ENCODE data around the gene NBPF15. TPM values are rescaled to one million over a fixed set of nuclear protein-coding genes. Genes with fewer than 3 reads are reported as not detected.
A peak's percentile ranks its signal among the peaks of the same experiment; 100 is the strongest.
"Not testable (repeated sequence)": the region's sequence is repeated elsewhere in the genome, so short reads cannot be mapped to it uniquely, and the experiment has no call there.

Gene NBPF15
- total and polyA plus RNA-seq, 11 donors = 5.6 to 16.9 (median 9.3) TPM

- H3K27me3 ChIP-seq; H3K36me3 ChIP-seq; intact Hi-C loops (cut with DNase I); H3K9me3 ChIP-seq; H3K4me1 ChIP-seq; DNase-seq: not testable (repeated sequence)
- peak overlapping the region; percentile 43 to 90 (median 69) for H3K4me3 ChIP-seq
- peak in 2 of 4 donors; percentile 68 to 72 for ATAC-seq
- H3K27ac ChIP-seq = peak overlapping the region in 7 of 12 donors; percentile 56 to 86 (median 72)
- 0 to 3% (median 0%) methylated on average over 4 to 7 of the region's 15 CpGs; no CpG with 5 or more reads in 1 of the 4 donors for WGBS, 4 donors
Measured at GRCh38 chr1:144460686-144461085, 783 bp downstream of the NBPF15 start.

GRCh38 chr1:144442402-144442801 is 19.1 kb downstream of the NBPF15 start:
- intact Hi-C loops (cut with DNase I); H3K27me3 ChIP-seq; H3K27ac ChIP-seq; H3K4me3 ChIP-seq; H3K4me1 ChIP-seq; ATAC-seq; H3K36me3 ChIP-seq; H3K9me3 ChIP-seq: not testable (repeated sequence)
- whole genome bisulfite sequencing, 4 donors = 96 to 98% (median 96%) methylated on average over 18 of the region's 18 CpGs
- peak in 1 of 5 donors; percentile 49 for DNase-seq

- intact Hi-C loops (cut with DNase I); H3K9me3 ChIP-seq; H3K4me3 ChIP-seq; H3K27ac ChIP-seq; H3K4me1 ChIP-seq; H3K27me3 ChIP-seq; ATAC-seq; DNase-seq: not testable (repeated sequence)
- peaks cover 0 to 10% (median 0%) of the 10 kb centered on the region in 9 donors for H3K36me3 ChIP-seq
- 47 to 55% (median 55%) methylated on average over 4 to 6 of the region's 7 CpGs for WGBS, 4 donors
Measured at GRCh38 chr1:144439737-144440136, 21.7 kb downstream of the NBPF15 start.

GRCh38 chr1:144418891-144419694 is 42.4 kb downstream of the NBPF15 start:
- Histone ChIP-seq H3K4me3 (peak overlapping the region in 10 of 12 donors; percentile 17 to 62 (median 50)), H3K36me3 (peaks cover 0 to 13% (median 9%) of the 10 kb centered on the region in 9 donors), H3K27ac (peak overlapping the region in 3 of 12 donors; percentile 13 to 85 (median 59))
- ATAC-seq; H3K9me3 ChIP-seq; H3K27me3 ChIP-seq; H3K4me1 ChIP-seq; intact Hi-C loops (cut with DNase I): not testable (repeated sequence)
- 3 to 5% (median 5%) methylated on average over 19 to 45 of the region's 46 CpGs; no CpG with 5 or more reads in 1 of the 4 donors for WGBS, 4 donors
- peak; percentile 11 to 56 (median 30) for DNase-seq

- H3K27me3 ChIP-seq; H3K4me1 ChIP-seq; ATAC-seq; DNase-seq; H3K36me3 ChIP-seq; intact Hi-C loops (cut with DNase I); H3K9me3 ChIP-seq: not testable (repeated sequence)
- WGBS, 4 donors = 58 to 65% (median 62%) methylated on average over 4 to 17 of the region's 26 CpGs
- Histone ChIP-seq H3K27ac (peak overlapping the region in 4 of 12 donors; percentile 82 to 84 (median 83)), H3K4me3 (peak overlapping the region in 10 of 12 donors; percentile 46 to 73 (median 56))
Measured at GRCh38 chr1:144413404-144414118, 47.9 kb downstream of the NBPF15 start.

GRCh38 chr1:144412491-144413403 is 48.7 kb downstream of the NBPF15 start:
- peak; percentile 52 to 96 (median 92) for ATAC-seq
- H3K27me3 ChIP-seq; intact Hi-C loops (cut with DNase I); H3K4me1 ChIP-seq; H3K9me3 ChIP-seq; H3K36me3 ChIP-seq: not testable (repeated sequence)
- DNase-seq = peak; percentile 64 to 85 (median 71)
- 1 to 3% (median 2%) methylated on average over 33 to 41 of the region's 41 CpGs for WGBS, 4 donors
- peak overlapping the region in 11 of 12 donors; percentile 31 to 73 (median 56) for H3K4me3 ChIP-seq
- peak overlapping the region; percentile 44 to 88 (median 82) for H3K27ac ChIP-seq
- TF ChIP-seq POLR2A (IDR thresholded peaks at IDR 0.05) = peak; percentile 48 to 87

- ATAC-seq = peak; percentile 93 to 97 (median 95)
- Histone ChIP-seq H3K4me3 (peak overlapping the region in 10 of 12 donors; percentile 46 to 73 (median 56)), H3K27ac (peak overlapping the region in 5 of 12 donors; percentile 19 to 88 (median 73))
- H3K27me3 ChIP-seq; H3K36me3 ChIP-seq; H3K9me3 ChIP-seq; H3K4me1 ChIP-seq; intact Hi-C loops (cut with DNase I): not testable (repeated sequence)
- peak; percentile 74 to 86 (median 82) for DNase-seq
- WGBS, 4 donors = 0 to 2% (median 1%) methylated on average over 19 to 23 of the region's 23 CpGs
Measured at GRCh38 chr1:144412068-144412471, 49.4 kb downstream of the NBPF15 start.

- H3K27me3 ChIP-seq; H3K36me3 ChIP-seq; H3K4me3 ChIP-seq; ATAC-seq; intact Hi-C loops (cut with DNase I); DNase-seq; H3K9me3 ChIP-seq; H3K27ac ChIP-seq; H3K4me1 ChIP-seq: not testable (repeated sequence)
- WGBS, 4 donors = 53 to 71% (median 57%) methylated on average over 1 to 5 of the region's 5 CpGs
Measured at GRCh38 chr1:144402807-144403206, 58.7 kb downstream of the NBPF15 start.

GRCh38 chr1:144371651-144372050 is 89.8 kb downstream of the NBPF15 start:
- no CpG with 5 or more reads among the region's 3 CpGs for WGBS, 4 donors
- intact Hi-C loops (cut with DNase I) = not testable (repeated sequence)

More at GRCh38 chr1:144371651-144372050, 89.8 kb downstream of the NBPF15 start:
- not testable (repeated sequence) for H3K4me1 ChIP-seq, ATAC-seq, H3K9me3 ChIP-seq, H3K27ac ChIP-seq, DNase-seq, H3K27me3 ChIP-seq, H3K36me3 ChIP-seq, H3K4me3 ChIP-seq
